Liver (tissue), 9 donors: Measurements from ENCODE around the gene RUNX1. TPM values are rescaled to one million over a fixed set of nuclear protein-coding genes. Genes with fewer than 3 reads are reported as not detected.

Experiments used
- DNase-seq: peaks from one replicate; pipeline ENCODE4 v3.0.0-alpha.2; 2017; ENCODE audit warnings: low spot score
- H3K27ac ChIP-seq, 2 donors: one replicate each; pipeline ENCODE4 v1.7.0; 2013; ENCODE audit warnings: inconsistent platforms in 2 of 2, low read length in 2 of 2, control low read depth in 1 of 2, low read depth in 1 of 2, mild to moderate bottlenecking in 1 of 2
- H3K27me3 ChIP-seq, 4 donors: one replicate each; pipeline versions ENCODE4 v1.6.1 to v1.7.0; 2013; ENCODE audit warnings: low read length in 3 of 4, inconsistent platforms in 1 of 4, mild to moderate bottlenecking in 1 of 4, moderate library complexity in 1 of 4; ENCODE audit not compliant: control insufficient read depth in 4 of 4, insufficient read depth in 4 of 4
- H3K36me3 ChIP-seq, 4 donors: one replicate each; pipeline versions ENCODE4 v1.6.1 to v1.7.0; 2013; ENCODE audit warnings: low read length in 3 of 4, mild to moderate bottlenecking in 3 of 4, low read depth in 1 of 4, moderate library complexity in 1 of 4; ENCODE audit not compliant: control insufficient read depth in 4 of 4, insufficient read depth in 3 of 4
- H3K4me1 ChIP-seq, 4 donors: one replicate each; pipeline versions ENCODE4 v1.6.1 to v1.7.0; 2013; ENCODE audit warnings: low read length in 3 of 4, mild to moderate bottlenecking in 3 of 4, moderate library complexity in 1 of 4; ENCODE audit not compliant: control insufficient read depth in 4 of 4, insufficient read depth in 4 of 4
- H3K4me3 ChIP-seq, 3 donors: one replicate each; pipeline versions ENCODE4 v1.6.1 to v1.7.0; 2013; ENCODE audit warnings: low read length in 3 of 3, control low read depth in 1 of 3, low read depth in 1 of 3, mild to moderate bottlenecking in 1 of 3
- H3K9ac ChIP-seq, 2 donors: one replicate each; pipeline ENCODE4 v1.7.0; 2013; ENCODE audit warnings: low read length in 2 of 2, mild to moderate bottlenecking in 2 of 2, moderate library complexity in 2 of 2, control low read depth in 1 of 2, low read depth in 1 of 2
- H3K9me3 ChIP-seq, 4 donors: one replicate each; pipeline versions ENCODE4 v1.6.1 to v1.7.0; 2013; ENCODE audit warnings: low read length in 3 of 4; ENCODE audit not compliant: control insufficient read depth in 4 of 4
- FOXA1 ChIP-seq: IDR thresholded peaks from 2 replicates; pipeline ENCODE4 v1.6.1; 2016; ENCODE audit warnings: antibody characterized with exemption
- FOXA2 ChIP-seq: IDR thresholded peaks from 2 replicates; pipeline ENCODE4 v1.6.1; 2016; ENCODE audit warnings: antibody characterized with exemption
- GABPA ChIP-seq, 2 donors: IDR thresholded peaks in 1 of 2; conservative IDR thresholded peaks in 1 of 2; 2 replicates each; pipeline ENCODE4 v1.6.1; 2016; ENCODE audit warnings: antibody characterized with exemption in 2 of 2, mild to moderate bottlenecking in 1 of 2, moderate library complexity in 1 of 2
- HNF4A ChIP-seq, 2 donors: conservative IDR thresholded peaks; 2 replicates each; pipeline ENCODE4 v1.6.1; 2016; ENCODE audit warnings: antibody characterized with exemption in 2 of 2, mild to moderate bottlenecking in 2 of 2
- NR2F2 ChIP-seq: IDR thresholded peaks from 2 replicates; pipeline ENCODE4 v1.6.1; 2016; ENCODE audit warnings: antibody characterized with exemption
- RAD21 ChIP-seq, 2 donors: IDR thresholded peaks; 2 replicates each; pipeline ENCODE4 v1.6.1; 2016; ENCODE audit warnings: antibody characterized with exemption in 2 of 2, mild to moderate bottlenecking in 2 of 2
- RXRA ChIP-seq, 2 donors: IDR thresholded peaks; 2 replicates each; pipeline ENCODE4 v1.6.1; 2017 to 2018; ENCODE audit warnings: antibody characterized with exemption in 2 of 2, mild to moderate bottlenecking in 1 of 2
- SP1 ChIP-seq: IDR thresholded peaks from 2 replicates; pipeline ENCODE4 v1.6.1; 2018; ENCODE audit warnings: antibody characterized with exemption, mild to moderate bottlenecking
- TAF1 ChIP-seq: conservative IDR thresholded peaks from 2 replicates; pipeline ENCODE4 v1.6.1; 2016; ENCODE audit warnings: antibody characterized with exemption, mild to moderate bottlenecking
- WGBS: extraction: QIAGEN DNeasy Blood & Tissue Kit; methylation state at CpG from one replicate; pipeline ENCODE4 v1.1.7; 2013; 5-methylcytosine and 5-hydroxymethylcytosine counted together
- polyA plus RNA-seq, 2 donors: library from polyadenylated mRNA; stranded (reverse) in 1 of 2; unstranded in 1 of 2; fragments of 200-250 nt in 1 of 2; fragments of >200 nt in 1 of 2; fragmentation: Nextera tagmentation in 1 of 2; extraction: Ambion mirVana in 1 of 2; gene quantifications; one replicate each; pipeline versions ENCODE4 v1.2.1 to v1.2.3, GENCODE V29; 2013 to 2015
- total RNA-seq, 2 donors: library from RNA; depleted of rRNA; stranded (reverse); fragments of >200 nt; gene quantifications; one replicate each; pipeline ENCODE4 v1.2.3, GENCODE V29; 2014
- TF ChIP-seq, protein P1 (sequence below): IDR thresholded peaks from 2 replicates; pipeline ENCODE4 v1.6.1; 2016; ENCODE audit warnings: antibody characterized with exemption, mild to moderate bottlenecking
- TF ChIP-seq, protein P2 (sequence below): IDR thresholded peaks from 2 replicates; pipeline ENCODE4 v1.6.1; 2016; ENCODE audit warnings: antibody characterized with exemption
- donor health status: healthy.
- donor health status: healthy.
- donor health status: healthy.
- donor health status: healthy.
- donor health status: healthy.

RUNX1 gene
- total and polyA plus RNA-seq, 4 donors = 0.98 to 7.2 (median 3.1) TPM

DNA sequence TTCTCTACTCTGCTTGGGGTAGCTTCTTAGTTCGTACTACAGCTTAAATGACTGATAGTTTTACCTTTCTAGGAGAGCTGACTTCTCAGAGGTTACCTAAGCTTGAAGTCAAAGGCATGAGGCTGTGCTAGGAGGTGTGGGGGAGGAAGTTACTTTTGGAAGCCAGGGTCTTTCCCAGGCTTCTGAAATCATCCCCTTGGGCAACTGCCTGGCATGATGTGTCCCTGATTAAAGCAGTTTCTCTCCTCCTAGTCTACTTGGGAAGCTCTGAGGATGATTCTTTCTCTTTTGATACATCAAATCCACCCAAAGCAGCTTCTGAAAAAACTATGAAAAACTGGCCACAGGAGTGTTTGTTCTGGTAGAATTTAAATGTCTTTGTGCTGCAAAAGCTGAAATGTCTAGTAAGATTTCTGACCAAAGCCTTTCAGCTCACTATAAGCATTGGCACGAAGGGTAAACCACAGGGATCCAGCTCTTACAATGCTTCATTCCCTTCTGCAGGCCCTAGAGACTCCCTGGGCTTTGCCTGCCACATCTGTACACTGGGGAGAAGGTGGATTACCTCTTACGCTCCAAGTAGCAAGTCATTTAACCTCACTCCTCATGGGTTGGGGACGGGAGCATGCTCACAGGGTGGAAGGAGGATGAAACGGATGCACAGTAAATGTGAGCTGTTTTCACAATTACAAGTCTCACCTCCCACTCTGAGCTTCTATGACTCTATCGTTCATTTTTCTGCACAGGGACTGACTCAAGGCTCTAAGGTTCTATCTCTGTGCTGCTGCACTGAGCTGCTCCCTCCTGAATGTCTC is 59.6 kb downstream of the RUNX1 start:
- no peaks in the 10 kb centered on the region for H3K9me3 ChIP-seq
- no peak overlapping the region for H3K4me3 ChIP-seq
- TF ChIP-seq GABPA (IDR thresholded peaks at IDR 0.05 in 1 of 2, conservative IDR thresholded peaks at IDR 0.05 in 1 of 2) = no peak
- H3K4me1 ChIP-seq = no peaks in the 10 kb centered on the region
- H3K27me3 ChIP-seq = no peaks in the 10 kb centered on the region
- WGBS = 85% methylated on average over 6 of the region's 6 CpGs
- no peaks in the 10 kb centered on the region for H3K36me3 ChIP-seq
- H3K27ac ChIP-seq = no peak overlapping the region
- no peak overlapping the region for H3K9ac ChIP-seq
- DNase-seq = no peak

DNA sequence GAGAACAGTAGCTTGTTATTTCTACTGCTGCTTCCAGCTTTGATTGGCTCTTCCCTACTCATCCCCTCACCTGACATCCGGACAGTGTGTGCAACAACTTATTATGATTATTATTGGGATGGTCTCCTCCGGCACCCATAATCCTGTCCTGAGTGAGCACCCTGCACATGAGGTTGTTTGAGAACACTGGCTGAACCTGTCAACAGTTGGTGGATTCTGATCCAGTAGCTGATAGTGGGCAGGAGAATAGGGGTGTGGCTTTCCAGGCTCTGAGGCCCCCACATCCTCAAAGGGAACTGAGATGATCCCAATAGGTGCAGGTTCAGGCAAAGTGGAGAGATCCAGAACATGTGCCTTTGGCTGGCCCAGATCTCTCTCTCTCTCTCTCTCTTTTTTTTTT is 60.5 kb downstream of the RUNX1 start:
- H3K4me3 ChIP-seq = no peak overlapping the region
- H3K27ac ChIP-seq = no peak overlapping the region
- H3K9ac ChIP-seq = no peak overlapping the region
- no peaks in the 10 kb centered on the region for H3K27me3 ChIP-seq
- no peak for DNase-seq
- TF ChIP-seq RAD21 (IDR thresholded peaks at IDR 0.05) (no peak), TAF1 (no peak), FOXA1 (no peak), NR2F2 (no peak)
- TF ChIP-seq, protein P1, sequence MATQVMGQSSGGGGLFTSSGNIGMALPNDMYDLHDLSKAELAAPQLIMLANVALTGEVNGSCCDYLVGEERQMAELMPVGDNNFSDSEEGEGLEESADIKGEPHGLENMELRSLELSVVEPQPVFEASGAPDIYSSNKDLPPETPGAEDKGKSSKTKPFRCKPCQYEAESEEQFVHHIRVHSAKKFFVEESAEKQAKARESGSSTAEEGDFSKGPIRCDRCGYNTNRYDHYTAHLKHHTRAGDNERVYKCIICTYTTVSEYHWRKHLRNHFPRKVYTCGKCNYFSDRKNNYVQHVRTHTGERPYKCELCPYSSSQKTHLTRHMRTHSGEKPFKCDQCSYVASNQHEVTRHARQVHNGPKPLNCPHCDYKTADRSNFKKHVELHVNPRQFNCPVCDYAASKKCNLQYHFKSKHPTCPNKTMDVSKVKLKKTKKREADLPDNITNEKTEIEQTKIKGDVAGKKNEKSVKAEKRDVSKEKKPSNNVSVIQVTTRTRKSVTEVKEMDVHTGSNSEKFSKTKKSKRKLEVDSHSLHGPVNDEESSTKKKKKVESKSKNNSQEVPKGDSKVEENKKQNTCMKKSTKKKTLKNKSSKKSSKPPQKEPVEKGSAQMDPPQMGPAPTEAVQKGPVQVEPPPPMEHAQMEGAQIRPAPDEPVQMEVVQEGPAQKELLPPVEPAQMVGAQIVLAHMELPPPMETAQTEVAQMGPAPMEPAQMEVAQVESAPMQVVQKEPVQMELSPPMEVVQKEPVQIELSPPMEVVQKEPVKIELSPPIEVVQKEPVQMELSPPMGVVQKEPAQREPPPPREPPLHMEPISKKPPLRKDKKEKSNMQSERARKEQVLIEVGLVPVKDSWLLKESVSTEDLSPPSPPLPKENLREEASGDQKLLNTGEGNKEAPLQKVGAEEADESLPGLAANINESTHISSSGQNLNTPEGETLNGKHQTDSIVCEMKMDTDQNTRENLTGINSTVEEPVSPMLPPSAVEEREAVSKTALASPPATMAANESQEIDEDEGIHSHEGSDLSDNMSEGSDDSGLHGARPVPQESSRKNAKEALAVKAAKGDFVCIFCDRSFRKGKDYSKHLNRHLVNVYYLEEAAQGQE = no peak
- TF ChIP-seq, protein P2, sequence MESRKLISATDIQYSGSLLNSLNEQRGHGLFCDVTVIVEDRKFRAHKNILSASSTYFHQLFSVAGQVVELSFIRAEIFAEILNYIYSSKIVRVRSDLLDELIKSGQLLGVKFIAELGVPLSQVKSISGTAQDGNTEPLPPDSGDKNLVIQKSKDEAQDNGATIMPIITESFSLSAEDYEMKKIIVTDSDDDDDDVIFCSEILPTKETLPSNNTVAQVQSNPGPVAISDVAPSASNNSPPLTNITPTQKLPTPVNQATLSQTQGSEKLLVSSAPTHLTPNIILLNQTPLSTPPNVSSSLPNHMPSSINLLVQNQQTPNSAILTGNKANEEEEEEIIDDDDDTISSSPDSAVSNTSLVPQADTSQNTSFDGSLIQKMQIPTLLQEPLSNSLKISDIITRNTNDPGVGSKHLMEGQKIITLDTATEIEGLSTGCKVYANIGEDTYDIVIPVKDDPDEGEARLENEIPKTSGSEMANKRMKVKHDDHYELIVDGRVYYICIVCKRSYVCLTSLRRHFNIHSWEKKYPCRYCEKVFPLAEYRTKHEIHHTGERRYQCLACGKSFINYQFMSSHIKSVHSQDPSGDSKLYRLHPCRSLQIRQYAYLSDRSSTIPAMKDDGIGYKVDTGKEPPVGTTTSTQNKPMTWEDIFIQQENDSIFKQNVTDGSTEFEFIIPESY = no peak
- 88% methylated on average over 2 of the region's 2 CpGs for WGBS
- no peaks in the 10 kb centered on the region for H3K36me3 ChIP-seq
- no peaks in the 10 kb centered on the region for H3K9me3 ChIP-seq
- no peaks in the 10 kb centered on the region for H3K4me1 ChIP-seq

DNA sequence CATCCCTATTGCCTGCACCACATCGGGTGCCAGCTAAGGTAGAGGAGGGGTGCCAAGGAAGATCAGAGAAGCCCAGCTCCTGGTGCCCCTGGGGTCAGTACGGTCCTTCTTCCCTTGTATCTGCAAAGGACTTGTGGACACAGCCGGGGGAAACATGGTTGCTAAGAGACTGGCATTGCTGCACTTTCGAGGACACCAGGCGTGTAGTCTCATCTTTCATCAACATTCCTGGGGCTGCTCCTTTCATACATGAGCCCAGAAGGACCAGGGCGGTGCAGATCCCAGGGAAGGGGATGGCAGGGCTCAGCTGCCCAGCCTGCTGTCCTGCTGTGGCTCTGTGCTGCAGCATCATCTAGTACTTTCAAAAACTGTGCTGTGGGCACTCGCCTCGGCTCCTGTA is 61.0 kb downstream of the RUNX1 start:
- no peak for DNase-seq
- Histone ChIP-seq H3K27ac (no peak overlapping the region), H3K4me3 (no peak overlapping the region), H3K9ac (no peak overlapping the region), H3K36me3 (no peaks in the 10 kb centered on the region), H3K9me3 (no peaks in the 10 kb centered on the region), H3K4me1 (no peaks in the 10 kb centered on the region), H3K27me3 (no peaks in the 10 kb centered on the region)
- 83% methylated on average over 8 of the region's 8 CpGs for WGBS
- TF ChIP-seq FOXA2 (no peak), RXRA (IDR thresholded peaks at IDR 0.05) (no peak), TAF1 (no peak), HNF4A (conservative IDR thresholded peaks at IDR 0.05) (no peak), FOXA1 (no peak), SP1 (no peak), NR2F2 (no peak), RAD21 (IDR thresholded peaks at IDR 0.05) (no peak)
- TF ChIP-seq, protein P2 = no peak
- TF ChIP-seq, protein P1 = no peak
